ENCODE measurements around the gene ADSS1. TPM values are rescaled to one million over a fixed set of nuclear protein-coding genes. Genes with fewer than 3 reads are reported as not detected.

ADSS1 gene
- polyA plus RNA-seq, 1 of the 3 experiments (the other 2 are of a cell fraction) = 14.3 TPM

GRCh38 chr14:104789752-104790743, 66.0 kb downstream of the ADSS1 start:
- CTCF ChIA-PET = interaction anchor here (0.6 to 6.3 kb wide), 3 partner anchors 11 to 35 kb away, joined by 3 to 35 read pairs (median 3); partner anchors contain the start of gene ZBTB42
- Histone ChIP-seq H3K9me3 (no peaks in the 10 kb centered on the region), H2AFZ (ENCODE audit: low read depth) (no peak overlapping the region), H3K4me2 (no peak overlapping the region), H3K4me3 (ENCODE audit: low read depth in 2 of 2, low read length in 1 of 2) (no peak overlapping the region), H3K4me1 (ENCODE audit: control insufficient read depth in 1 of 2, insufficient read depth in 2 of 2, low read depth in 1 of 2, low read length in 1 of 2) (peaks cover 4 to 21% of the 10 kb centered on the region in 2 experiments; a peak in 3 of 4 replicates), H4K20me1 (ENCODE audit: insufficient read depth) (peaks cover 84% of the 10 kb centered on the region), H3K9ac (no peak overlapping the region), H3K27me3 (ENCODE audit: insufficient read depth) (no peaks in the 10 kb centered on the region), H3K79me2 (ENCODE audit: insufficient read depth) (peaks cover 90% of the 10 kb centered on the region), H3K9me2 (no peaks in the 10 kb centered on the region), H3K36me3 (replicated peaks in 1 of 2; ENCODE audit: control insufficient read depth in 1 of 2, insufficient read depth in 2 of 2, low read length in 1 of 2) (peaks cover 0 to 38% of the 10 kb centered on the region in 2 experiments), H3K27ac (ENCODE audit: low read depth in 2 of 2, low read length in 1 of 2) (no peak overlapping the region), H3F3A (replicated peaks; ENCODE audit: insufficient read depth) (no peaks in the 10 kb centered on the region)
- no peak for DNase-seq
- TF ChIP-seq, protein P1, sequence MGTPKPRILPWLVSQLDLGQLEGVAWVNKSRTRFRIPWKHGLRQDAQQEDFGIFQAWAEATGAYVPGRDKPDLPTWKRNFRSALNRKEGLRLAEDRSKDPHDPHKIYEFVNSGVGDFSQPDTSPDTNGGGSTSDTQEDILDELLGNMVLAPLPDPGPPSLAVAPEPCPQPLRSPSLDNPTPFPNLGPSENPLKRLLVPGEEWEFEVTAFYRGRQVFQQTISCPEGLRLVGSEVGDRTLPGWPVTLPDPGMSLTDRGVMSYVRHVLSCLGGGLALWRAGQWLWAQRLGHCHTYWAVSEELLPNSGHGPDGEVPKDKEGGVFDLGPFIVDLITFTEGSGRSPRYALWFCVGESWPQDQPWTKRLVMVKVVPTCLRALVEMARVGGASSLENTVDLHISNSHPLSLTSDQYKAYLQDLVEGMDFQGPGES (IDR thresholded peaks at IDR 0.05; ENCODE audit: low read depth, low read length) = no peak
- no peak for TF ChIP-seq FOSL2 (IDR thresholded peaks at IDR 0.05; ENCODE audit: borderline replicate concordance, low read depth)
- TF ChIP-seq, protein P2, sequence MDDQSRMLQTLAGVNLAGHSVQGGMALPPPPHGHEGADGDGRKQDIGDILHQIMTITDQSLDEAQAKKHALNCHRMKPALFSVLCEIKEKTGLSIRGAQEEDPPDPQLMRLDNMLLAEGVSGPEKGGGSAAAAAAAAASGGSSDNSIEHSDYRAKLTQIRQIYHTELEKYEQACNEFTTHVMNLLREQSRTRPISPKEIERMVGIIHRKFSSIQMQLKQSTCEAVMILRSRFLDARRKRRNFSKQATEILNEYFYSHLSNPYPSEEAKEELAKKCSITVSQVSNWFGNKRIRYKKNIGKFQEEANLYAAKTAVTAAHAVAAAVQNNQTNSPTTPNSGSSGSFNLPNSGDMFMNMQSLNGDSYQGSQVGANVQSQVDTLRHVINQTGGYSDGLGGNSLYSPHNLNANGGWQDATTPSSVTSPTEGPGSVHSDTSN (IDR thresholded peaks at IDR 0.05) = no peak
- TF ChIP-seq, protein P3, sequence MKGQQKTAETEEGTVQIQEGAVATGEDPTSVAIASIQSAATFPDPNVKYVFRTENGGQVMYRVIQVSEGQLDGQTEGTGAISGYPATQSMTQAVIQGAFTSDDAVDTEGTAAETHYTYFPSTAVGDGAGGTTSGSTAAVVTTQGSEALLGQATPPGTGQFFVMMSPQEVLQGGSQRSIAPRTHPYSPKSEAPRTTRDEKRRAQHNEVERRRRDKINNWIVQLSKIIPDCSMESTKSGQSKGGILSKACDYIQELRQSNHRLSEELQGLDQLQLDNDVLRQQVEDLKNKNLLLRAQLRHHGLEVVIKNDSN (IDR thresholded peaks at IDR 0.05; ENCODE audit: borderline replicate concordance, low read depth) = no peak
- TF ChIP-seq TCF12 (IDR thresholded peaks at IDR 0.05) = no peak
- TF ChIP-seq GATA2 (CRISPR knock-in tag; IDR thresholded peaks at IDR 0.05) = no peak
- TF ChIP-seq RFX5 (IDR thresholded peaks at IDR 0.05; ENCODE audit: low read length) = no peak
- TF ChIP-seq MAX (IDR thresholded peaks at IDR 0.05; ENCODE audit: low read depth) = no peak
- no peak for TF ChIP-seq RXRA (IDR thresholded peaks at IDR 0.05; ENCODE audit: borderline replicate concordance, low read depth)
- TF ChIP-seq SIN3A (IDR thresholded peaks at IDR 0.05; ENCODE audit: borderline replicate concordance, low read depth, low read length) = no peak
- no peak for TF ChIP-seq POLR2AphosphoS5 (IDR thresholded peaks at IDR 0.05; ENCODE audit: low read depth, low read length)
- TF ChIP-seq ELF1 (IDR thresholded peaks at IDR 0.05) = no peak
- no peak for TF ChIP-seq RAD21 (IDR thresholded peaks at IDR 0.05; ENCODE audit: low read length)
- TF ChIP-seq TEAD4 (IDR thresholded peaks at IDR 0.05; ENCODE audit: borderline replicate concordance, insufficient read depth) = no peak
- POLR2A ChIA-PET = interaction anchor here (0.5 kb wide), 1 partner anchor 36 kb away, joined by 3 read pairs; no protein-coding TSS in a partner anchor
- WGBS (ENCODE audit: low lambda C conversion rate) = 90% methylated on average over 12 of the region's 31 CpGs

Data from SK-N-SH (cell line).